Activated T-cell treated with anti-CD3 and anti-CD28 coated beads, Interleukin-2, amount 50 U/mL, for 72 hours (primary cell): ENCODE measurements around the gene MAP3K6. TPM values are rescaled to one million over a fixed set of nuclear protein-coding genes. Genes with fewer than 3 reads are reported as not detected.

ENCODE experiments used
- ATAC-seq, 2 donors: fragments of 150-1000 bp; cut with Tn5 transposase; replicated peaks in 1 of 2; 2 replicates each; pipeline ENCODE4 v1.10.0; 2021; ENCODE audit warnings: moderate library complexity in 2 of 2, mild to moderate bottlenecking in 1 of 2
- DNase-seq, 2 donors: peaks; one replicate each; pipeline ENCODE4 v3.0.0; 2021 to 2022; ENCODE audit warnings: mixed read lengths in 1 of 2
- H3K27ac Mint-ChIP-seq: one replicate; pipeline ENCODE4 v1.8.0; 2022; ENCODE audit warnings: mild to moderate bottlenecking, moderate library complexity, mixed read lengths
- H3K27me3 Mint-ChIP-seq: one replicate; pipeline ENCODE4 v1.8.0; 2022; ENCODE audit warnings: low read depth, mixed read lengths
- H3K36me3 Mint-ChIP-seq, 2 donors: one replicate each; pipeline ENCODE4 v1.8.0; 2022; ENCODE audit warnings: mixed read lengths in 2 of 2, mild to moderate bottlenecking in 1 of 2; ENCODE audit not compliant: insufficient read depth in 2 of 2
- H3K4me1 Mint-ChIP-seq: one replicate; pipeline ENCODE4 v1.8.0; 2022; ENCODE audit warnings: low read depth, mixed read lengths
- H3K4me3 Mint-ChIP-seq, 2 donors: one replicate each; pipeline ENCODE4 v1.8.0; 2022; ENCODE audit warnings: mild to moderate bottlenecking in 2 of 2, mixed read lengths in 2 of 2, moderate library complexity in 2 of 2
- H3K9me3 Mint-ChIP-seq, 2 donors: one replicate each; pipeline ENCODE4 v1.8.0; 2022; ENCODE audit warnings: mixed read lengths in 2 of 2
- total RNA-seq, 2 donors: library from RNA; stranded (reverse); gene quantifications; one replicate each; pipeline ENCODE4 v1.2.3, GENCODE V29; 2022

Gene MAP3K6
- total RNA-seq, 2 donors from 2014 or later: 8.3 to 10.4 TPM

- H3K36me3 Mint-ChIP-seq: peaks cover 3 to 5% of the 10 kb centered on the region in 2 donors
- ATAC-seq (no peak), DNase-seq (no peak)
- no peaks in the 10 kb centered on the region for H3K27me3 Mint-ChIP-seq
- H3K4me1 Mint-ChIP-seq: peaks cover 39% of the 10 kb centered on the region
- H3K4me3 Mint-ChIP-seq: peak overlapping the region; percentile 96
- H3K9me3 Mint-ChIP-seq: no peaks in the 10 kb centered on the region
- H3K27ac Mint-ChIP-seq: peak overlapping the region; percentile 95
These were observed 44.1 kb downstream of the MAP3K6 start for GRCh38 chr1:27322569-27323240.

- no peaks in the 10 kb centered on the region for H3K9me3 Mint-ChIP-seq
- H3K27ac Mint-ChIP-seq: peak within 1 kb of the TSS; percentile 95
- H3K36me3 Mint-ChIP-seq: peaks cover 3 to 5% of the 10 kb centered on the region in 2 donors
- peaks cover 35% of the 10 kb centered on the region for H3K4me1 Mint-ChIP-seq
- H3K4me3 Mint-ChIP-seq: peak within 1 kb of the TSS; percentile 96
- ATAC-seq: peak; percentile 97
- DNase-seq: peak; percentile 99
- no peaks in the 10 kb centered on the region for H3K27me3 Mint-ChIP-seq
These were observed 44.8 kb downstream of the MAP3K6 start, which contains the start of gene TMEM222 for GRCh38 chr1:27321813-27322568. Gene TMEM222 (plus strand): TSS chr1:27322163. CDS start chr1:27322198, 35 bp downstream.

- Mint-ChIP-seq H3K9me3 (no peaks in the 10 kb centered on the region), H3K27me3 (no peaks in the 10 kb centered on the region), H3K4me1 (peaks cover 6% of the 10 kb centered on the region), H3K27ac (no peak overlapping the region), H3K36me3 (peaks cover 0 to 3% of the 10 kb centered on the region in 2 donors), H3K4me3 (no peak overlapping the region)
- DNase-seq: no peak
- no peak for ATAC-seq
These were observed 48.2 kb downstream of the MAP3K6 start for GRCh38 chr1:27318596-27318995.

- ATAC-seq: no peak
- no peak overlapping the region for H3K4me3 Mint-ChIP-seq
- peaks cover 0 to 3% of the 10 kb centered on the region in 2 donors for H3K36me3 Mint-ChIP-seq
- H3K27ac Mint-ChIP-seq: no peak overlapping the region
- no peak for DNase-seq
- H3K27me3 Mint-ChIP-seq: no peaks in the 10 kb centered on the region
- H3K9me3 Mint-ChIP-seq: no peaks in the 10 kb centered on the region
- peaks cover 1% of the 10 kb centered on the region for H3K4me1 Mint-ChIP-seq
These were observed 48.6 kb downstream of the MAP3K6 start for GRCh38 chr1:27318136-27318535.

GRCh38 chr1:27316860-27317259, 49.9 kb downstream of the MAP3K6 start:
- no peaks in the 10 kb centered on the region for H3K4me1 Mint-ChIP-seq
- no peaks in the 10 kb centered on the region for H3K9me3 Mint-ChIP-seq
- ATAC-seq: no peak
- H3K27ac Mint-ChIP-seq: no peak overlapping the region
- no peak overlapping the region for H3K4me3 Mint-ChIP-seq
- H3K36me3 Mint-ChIP-seq: no peaks in the 10 kb centered on the region
- H3K27me3 Mint-ChIP-seq: no peaks in the 10 kb centered on the region
- DNase-seq: no peak

- no peaks in the 10 kb centered on the region for H3K36me3 Mint-ChIP-seq
- H3K27ac Mint-ChIP-seq: no peak overlapping the region
- H3K4me3 Mint-ChIP-seq: no peak overlapping the region
- no peaks in the 10 kb centered on the region for H3K9me3 Mint-ChIP-seq
- no peaks in the 10 kb centered on the region for H3K4me1 Mint-ChIP-seq
- ATAC-seq (no peak), DNase-seq (no peak)
- no peaks in the 10 kb centered on the region for H3K27me3 Mint-ChIP-seq
These were observed 52.0 kb downstream of the MAP3K6 start for GRCh38 chr1:27314737-27315136.

GRCh38 chr1:27314169-27314568, 52.6 kb downstream of the MAP3K6 start:
- no peaks in the 10 kb centered on the region for H3K4me1 Mint-ChIP-seq
- DNase-seq: no peak
- H3K27ac Mint-ChIP-seq: no peak overlapping the region
- no peaks in the 10 kb centered on the region for H3K9me3 Mint-ChIP-seq
- no peaks in the 10 kb centered on the region for H3K27me3 Mint-ChIP-seq
- H3K4me3 Mint-ChIP-seq: no peak overlapping the region
- no peak for ATAC-seq
- H3K36me3 Mint-ChIP-seq: no peaks in the 10 kb centered on the region

- H3K4me1 Mint-ChIP-seq: no peaks in the 10 kb centered on the region
- no peaks in the 10 kb centered on the region for H3K27me3 Mint-ChIP-seq
- H3K36me3 Mint-ChIP-seq: no peaks in the 10 kb centered on the region
- no peaks in the 10 kb centered on the region for H3K9me3 Mint-ChIP-seq
- H3K27ac Mint-ChIP-seq: no peak overlapping the region
- ATAC-seq (no peak), DNase-seq (no peak)
- no peak overlapping the region for H3K4me3 Mint-ChIP-seq
These were observed 58.7 kb downstream of the MAP3K6 start for GRCh38 chr1:27307874-27308598.

- no peaks in the 10 kb centered on the region for H3K36me3 Mint-ChIP-seq
- H3K27me3 Mint-ChIP-seq: no peaks in the 10 kb centered on the region
- no peak for DNase-seq
- no peak overlapping the region for H3K27ac Mint-ChIP-seq
- H3K9me3 Mint-ChIP-seq: no peaks in the 10 kb centered on the region
- H3K4me1 Mint-ChIP-seq: no peaks in the 10 kb centered on the region
- H3K4me3 Mint-ChIP-seq: no peak overlapping the region
- ATAC-seq: no peak
These were observed 59.6 kb downstream of the MAP3K6 start for GRCh38 chr1:27306892-27307761.

GRCh38 chr1:27306071-27306470, 60.7 kb downstream of the MAP3K6 start:
- no peak for DNase-seq
- Mint-ChIP-seq H3K4me3 (no peak overlapping the region), H3K27ac (no peak overlapping the region), H3K27me3 (no peaks in the 10 kb centered on the region), H3K9me3 (no peaks in the 10 kb centered on the region), H3K4me1 (no peaks in the 10 kb centered on the region), H3K36me3 (no peaks in the 10 kb centered on the region)
- ATAC-seq: no peak
